DND-41 (cell line): ENCODE data around the gene TNFRSF14.

Experiments used
- EZH2 ChIP-seq: IDR thresholded peaks from 3 replicates; pipeline ENCODE4 v1.6.1; 2012; ENCODE audit warnings: borderline replicate concordance, low read depth, mild to moderate bottlenecking, moderate library complexity, low read length, inconsistent platforms; ENCODE audit not compliant: severe bottlenecking
- TF ChIP-seq, protein P1 (sequence below): IDR thresholded peaks from 2 replicates; pipeline ENCODE4 v1.5.1; 2012; ENCODE audit warnings: borderline replicate concordance, low read length, moderate library complexity, mild to moderate bottlenecking; ENCODE audit not compliant: poor library complexity, severe bottlenecking; ENCODE audit errors: extremely low read depth

DNA sequence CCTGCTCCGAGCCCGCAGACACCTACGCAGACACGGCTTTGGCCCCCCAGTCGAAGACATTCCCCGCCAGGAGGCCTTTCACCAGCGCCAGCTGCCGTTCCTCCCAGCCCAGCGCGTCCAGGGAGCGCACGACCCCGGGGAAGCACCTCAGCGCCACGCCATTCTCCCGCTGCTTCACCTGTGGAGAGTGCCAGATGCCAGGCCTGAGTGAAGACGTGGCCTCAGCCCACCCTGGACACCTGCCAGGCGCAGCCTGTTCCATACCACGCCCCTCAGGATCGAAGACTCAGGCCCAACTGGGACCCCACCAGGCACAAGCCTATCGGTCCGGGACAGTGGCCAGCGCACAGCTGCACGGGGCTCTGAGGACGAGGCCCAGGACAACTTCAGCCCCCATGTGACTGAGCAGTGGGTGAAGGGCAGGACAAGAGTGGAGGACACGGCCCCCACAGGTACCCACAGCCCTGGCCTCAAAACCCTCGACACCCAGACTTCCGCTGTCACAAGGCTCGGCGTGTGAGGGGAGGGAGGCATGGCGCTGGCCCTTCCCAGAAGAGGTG, 43.2 kb upstream of the TNFRSF14 start:
- TF ChIP-seq, protein P1, sequence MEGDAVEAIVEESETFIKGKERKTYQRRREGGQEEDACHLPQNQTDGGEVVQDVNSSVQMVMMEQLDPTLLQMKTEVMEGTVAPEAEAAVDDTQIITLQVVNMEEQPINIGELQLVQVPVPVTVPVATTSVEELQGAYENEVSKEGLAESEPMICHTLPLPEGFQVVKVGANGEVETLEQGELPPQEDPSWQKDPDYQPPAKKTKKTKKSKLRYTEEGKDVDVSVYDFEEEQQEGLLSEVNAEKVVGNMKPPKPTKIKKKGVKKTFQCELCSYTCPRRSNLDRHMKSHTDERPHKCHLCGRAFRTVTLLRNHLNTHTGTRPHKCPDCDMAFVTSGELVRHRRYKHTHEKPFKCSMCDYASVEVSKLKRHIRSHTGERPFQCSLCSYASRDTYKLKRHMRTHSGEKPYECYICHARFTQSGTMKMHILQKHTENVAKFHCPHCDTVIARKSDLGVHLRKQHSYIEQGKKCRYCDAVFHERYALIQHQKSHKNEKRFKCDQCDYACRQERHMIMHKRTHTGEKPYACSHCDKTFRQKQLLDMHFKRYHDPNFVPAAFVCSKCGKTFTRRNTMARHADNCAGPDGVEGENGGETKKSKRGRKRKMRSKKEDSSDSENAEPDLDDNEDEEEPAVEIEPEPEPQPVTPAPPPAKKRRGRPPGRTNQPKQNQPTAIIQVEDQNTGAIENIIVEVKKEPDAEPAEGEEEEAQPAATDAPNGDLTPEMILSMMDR: no peak
- TF ChIP-seq EZH2: no peak
